ENCODE measurements around the gene HRH2. TPM values are rescaled to one million over a fixed set of nuclear protein-coding genes. Genes with fewer than 3 reads are reported as not detected.

Gene HRH2
- total RNA-seq, 4 donors from 2014 or later, result 0.15 to 4.5 (median 1.4) TPM

DNA sequence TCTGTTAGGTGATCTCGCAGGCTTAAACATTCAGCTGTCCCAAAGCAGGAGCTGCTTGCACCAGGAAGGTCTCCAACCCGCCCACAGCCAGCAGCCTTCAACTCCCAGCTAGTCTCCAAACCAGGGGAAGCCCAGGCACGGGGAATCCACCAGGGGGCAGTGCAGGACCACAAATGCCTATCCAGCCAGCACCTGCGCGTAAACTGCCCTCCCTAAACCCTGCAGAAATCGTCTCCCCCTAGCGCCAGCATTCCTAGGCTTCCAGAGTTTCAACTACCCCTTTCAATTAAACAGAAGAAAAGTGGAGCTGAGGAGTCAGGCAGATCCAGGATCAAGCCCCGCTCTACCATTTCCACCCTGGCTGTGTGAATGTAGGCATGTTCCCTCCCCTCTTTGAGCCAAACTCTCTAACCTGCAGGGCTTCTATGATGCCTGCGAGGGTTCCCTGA is 72.0 kb downstream of the HRH2 start:
- Histone ChIP-seq H3K36me3 (no peaks in the 10 kb centered on the region), H3K27me3 (peaks cover 0 to 60% (median 2%) of the 10 kb centered on the region in 4 donors), H3K27ac (no peak overlapping the region), H3K9me3 (peaks cover 0 to 5% (median 0%) of the 10 kb centered on the region in 3 donors), H3K4me1 (peaks cover 0 to 25% (median 7%) of the 10 kb centered on the region in 3 donors), H3K4me3 (peak overlapping the region in 1 of 4 donors; percentile 26)
- no peak for TF ChIP-seq POLR2A (IDR thresholded peaks at IDR 0.05)
- TF ChIP-seq, protein P1, sequence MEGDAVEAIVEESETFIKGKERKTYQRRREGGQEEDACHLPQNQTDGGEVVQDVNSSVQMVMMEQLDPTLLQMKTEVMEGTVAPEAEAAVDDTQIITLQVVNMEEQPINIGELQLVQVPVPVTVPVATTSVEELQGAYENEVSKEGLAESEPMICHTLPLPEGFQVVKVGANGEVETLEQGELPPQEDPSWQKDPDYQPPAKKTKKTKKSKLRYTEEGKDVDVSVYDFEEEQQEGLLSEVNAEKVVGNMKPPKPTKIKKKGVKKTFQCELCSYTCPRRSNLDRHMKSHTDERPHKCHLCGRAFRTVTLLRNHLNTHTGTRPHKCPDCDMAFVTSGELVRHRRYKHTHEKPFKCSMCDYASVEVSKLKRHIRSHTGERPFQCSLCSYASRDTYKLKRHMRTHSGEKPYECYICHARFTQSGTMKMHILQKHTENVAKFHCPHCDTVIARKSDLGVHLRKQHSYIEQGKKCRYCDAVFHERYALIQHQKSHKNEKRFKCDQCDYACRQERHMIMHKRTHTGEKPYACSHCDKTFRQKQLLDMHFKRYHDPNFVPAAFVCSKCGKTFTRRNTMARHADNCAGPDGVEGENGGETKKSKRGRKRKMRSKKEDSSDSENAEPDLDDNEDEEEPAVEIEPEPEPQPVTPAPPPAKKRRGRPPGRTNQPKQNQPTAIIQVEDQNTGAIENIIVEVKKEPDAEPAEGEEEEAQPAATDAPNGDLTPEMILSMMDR (IDR thresholded peaks at IDR 0.05), result peak; percentile 89 to 99 (median 98)
- intact Hi-C loops (cut with DNase I), result no loop called here
- WGBS, 2 donors, result 5 to 6% methylated on average over 6 of the region's 9 CpGs
- peak; percentile 35 for DNase-seq

DNA sequence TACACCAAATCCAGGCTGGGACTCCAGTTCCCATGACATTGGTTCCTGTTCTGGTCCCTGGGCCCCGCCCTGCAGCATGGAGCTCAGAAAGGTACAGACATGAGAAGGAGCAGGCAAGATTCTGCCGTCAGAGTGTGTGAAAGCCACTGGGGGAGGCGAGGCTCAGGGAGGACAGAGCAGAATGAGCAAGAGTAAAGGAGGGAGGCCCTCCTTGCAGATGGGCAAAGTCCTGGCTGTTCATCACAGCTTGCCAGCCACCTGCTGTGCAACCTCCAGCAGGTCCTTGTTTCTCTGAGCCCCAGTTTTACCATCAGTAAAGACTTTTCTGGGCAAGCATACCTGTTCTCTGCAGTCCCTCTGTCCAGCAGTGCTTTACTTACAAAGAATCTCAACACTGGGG is 73.3 kb downstream of the HRH2 start:
- peaks cover 0 to 25% (median 7%) of the 10 kb centered on the region in 3 donors for H3K4me1 ChIP-seq
- TF ChIP-seq POLR2A (IDR thresholded peaks at IDR 0.05), result no peak
- TF ChIP-seq, protein P1 (IDR thresholded peaks at IDR 0.05), result no peak
- intact Hi-C loops (cut with DNase I), result no loop called here
- H3K4me3 ChIP-seq, result no peak overlapping the region
- peaks cover 0 to 5% (median 0%) of the 10 kb centered on the region in 3 donors for H3K9me3 ChIP-seq
- H3K36me3 ChIP-seq, result no peaks in the 10 kb centered on the region
- 67 to 81% methylated on average over 1 to 3 of the region's 3 CpGs for WGBS, 2 donors
- no peak for DNase-seq
- no peak overlapping the region for H3K27ac ChIP-seq
- H3K27me3 ChIP-seq, result peaks cover 0 to 70% (median 2%) of the 10 kb centered on the region in 4 donors

DNA sequence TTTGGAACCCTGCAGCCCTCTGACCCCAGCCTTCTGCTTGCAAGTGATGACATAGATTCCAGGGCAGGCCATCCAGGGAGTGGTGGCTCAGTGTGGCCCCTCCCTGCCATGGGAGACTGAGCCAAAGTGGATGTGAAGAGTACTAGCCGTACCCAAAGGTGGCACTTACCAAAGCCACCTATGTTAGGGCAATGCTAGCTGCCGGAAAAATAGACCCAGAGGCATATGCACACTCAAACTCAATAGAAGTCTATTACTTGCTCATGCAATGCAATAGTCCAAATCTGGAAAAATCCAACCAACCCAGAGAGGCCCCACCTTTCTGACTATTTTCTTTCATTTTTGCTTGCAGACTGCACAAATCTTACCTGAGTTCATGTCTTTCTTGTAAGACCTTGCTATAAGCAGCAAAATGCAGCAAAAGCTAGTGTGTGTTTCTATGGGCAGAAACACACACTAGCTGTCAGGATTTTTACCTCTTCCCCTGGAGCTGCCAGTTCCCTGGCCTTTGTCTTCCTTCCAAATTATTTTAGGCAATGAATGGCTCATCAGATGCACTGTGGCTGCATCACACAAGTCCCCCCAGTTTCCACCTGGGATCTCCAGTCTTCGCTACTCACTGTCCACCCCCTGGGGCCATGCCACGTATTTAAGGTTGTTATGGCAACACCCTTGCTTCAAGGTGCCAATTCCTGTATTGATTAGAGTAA is 74.0 kb downstream of the HRH2 start:
- no peak overlapping the region for H3K4me3 ChIP-seq
- peaks cover 0 to 25% (median 7%) of the 10 kb centered on the region in 3 donors for H3K4me1 ChIP-seq
- TF ChIP-seq, protein P1 (IDR thresholded peaks at IDR 0.05), result no peak
- TF ChIP-seq POLR2A (IDR thresholded peaks at IDR 0.05), result no peak
- no peaks in the 10 kb centered on the region for H3K36me3 ChIP-seq
- H3K27me3 ChIP-seq, result peaks cover 0 to 77% (median 2%) of the 10 kb centered on the region in 4 donors
- peaks cover 0 to 5% (median 0%) of the 10 kb centered on the region in 3 donors for H3K9me3 ChIP-seq
- H3K27ac ChIP-seq, result no peak overlapping the region
- no peak for DNase-seq
- 73 to 79% methylated on average over 4 of the region's 4 CpGs for WGBS, 2 donors
- intact Hi-C loops (cut with DNase I), result no loop called here

DNA sequence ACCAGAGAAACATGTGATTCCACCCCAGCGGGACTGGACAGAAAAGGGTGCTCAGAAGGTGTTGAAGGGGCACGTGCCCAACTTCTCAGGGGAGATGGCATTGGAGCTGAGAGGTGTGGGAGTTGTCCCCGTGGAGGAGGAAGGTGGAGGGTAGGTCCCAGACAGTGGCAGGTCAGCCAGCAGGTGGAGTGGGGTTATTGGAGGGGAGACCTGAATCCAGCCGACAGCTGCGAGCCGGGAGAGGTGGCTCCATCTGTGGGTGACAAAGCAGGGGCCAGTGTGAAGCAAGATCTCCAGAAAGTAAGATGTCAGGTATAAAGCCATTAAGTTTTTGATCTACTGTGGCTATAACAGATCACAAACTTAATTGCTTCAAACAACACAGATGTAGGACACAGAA is 75.1 kb downstream of the HRH2 start:
- DNase-seq, result no peak
- H3K27me3 ChIP-seq, result peaks cover 0 to 87% (median 2%) of the 10 kb centered on the region in 4 donors
- intact Hi-C loops (cut with DNase I), result no loop called here
- H3K27ac ChIP-seq, result no peak overlapping the region
- TF ChIP-seq, protein P1 (IDR thresholded peaks at IDR 0.05), result no peak
- TF ChIP-seq POLR2A (IDR thresholded peaks at IDR 0.05), result no peak
- 77 to 88% methylated on average over 6 of the region's 6 CpGs for WGBS, 2 donors
- no peak overlapping the region for H3K4me3 ChIP-seq
- H3K4me1 ChIP-seq, result peaks cover 0 to 25% (median 7%) of the 10 kb centered on the region in 3 donors
- H3K36me3 ChIP-seq, result no peaks in the 10 kb centered on the region
- peaks cover 0 to 5% (median 0%) of the 10 kb centered on the region in 3 donors for H3K9me3 ChIP-seq

DNA sequence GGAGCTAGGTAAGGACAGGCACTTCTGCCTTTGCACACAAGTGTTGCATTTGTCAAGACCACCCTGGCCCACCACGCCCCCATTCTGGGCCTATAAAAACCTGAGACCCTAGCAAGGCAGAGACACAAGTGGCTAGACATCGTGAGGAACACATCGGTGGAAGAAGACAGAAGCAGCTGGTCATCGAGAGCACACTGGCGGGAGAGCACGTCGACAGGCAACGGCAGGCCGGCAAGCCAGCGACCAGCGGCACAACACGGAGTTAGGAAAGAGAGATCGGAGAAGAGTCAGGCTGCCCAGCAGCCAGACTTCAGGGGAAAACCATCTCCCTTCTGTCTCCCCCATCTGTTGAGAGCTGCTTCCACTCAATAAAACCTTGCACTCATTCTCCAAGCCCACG is 76.1 kb downstream of the HRH2 start:
- peaks cover 0 to 35% (median 7%) of the 10 kb centered on the region in 3 donors for H3K4me1 ChIP-seq
- intact Hi-C loops (cut with DNase I), result no loop called here
- H3K9me3 ChIP-seq, result peaks cover 0 to 5% (median 0%) of the 10 kb centered on the region in 3 donors
- peaks cover 0 to 87% (median 1%) of the 10 kb centered on the region in 4 donors for H3K27me3 ChIP-seq
- H3K27ac ChIP-seq, result no peak overlapping the region
- WGBS, 2 donors, result 87 to 91% methylated on average over 13 to 14 of the region's 14 CpGs
- H3K4me3 ChIP-seq, result no peak overlapping the region
- DNase-seq, result no peak
- TF ChIP-seq, protein P1 (IDR thresholded peaks at IDR 0.05), result no peak
- no peak for TF ChIP-seq POLR2A (IDR thresholded peaks at IDR 0.05)
- H3K36me3 ChIP-seq, result no peaks in the 10 kb centered on the region

Data from esophagus squamous epithelium (tissue), 5 donors.